ENCODE results near the gene STRN3.

DNA sequence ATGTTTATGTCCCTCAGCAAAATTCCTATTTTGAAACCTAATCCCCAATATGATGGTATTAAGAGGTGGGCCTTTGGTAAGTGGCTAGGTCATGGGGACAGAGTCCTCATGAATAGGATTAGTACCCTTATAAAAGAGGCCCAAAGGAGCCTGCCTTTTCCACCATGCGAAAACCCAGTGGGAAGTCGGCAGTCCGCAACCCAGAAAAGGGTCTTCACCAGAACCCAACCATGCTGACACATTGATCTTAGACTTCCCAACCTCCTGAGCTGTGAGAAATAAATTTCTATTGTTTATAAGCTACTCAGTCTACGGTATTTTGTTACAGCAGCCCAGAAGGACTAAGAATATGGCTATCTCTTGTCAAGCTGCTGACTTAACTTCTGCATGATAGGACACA lies 85.3 kb downstream of the STRN3 start:
- no peak for TF ChIP-seq POLR2A (IDR thresholded peaks at IDR 0.05; ENCODE audit: low read length)
- TF ChIP-seq GATA1 (IDR thresholded peaks at IDR 0.05; ENCODE audit: low read depth, low read length), result no peak

All from erythroblast (primary cell).